ENCODE results near the gene SLX4.

DNA sequence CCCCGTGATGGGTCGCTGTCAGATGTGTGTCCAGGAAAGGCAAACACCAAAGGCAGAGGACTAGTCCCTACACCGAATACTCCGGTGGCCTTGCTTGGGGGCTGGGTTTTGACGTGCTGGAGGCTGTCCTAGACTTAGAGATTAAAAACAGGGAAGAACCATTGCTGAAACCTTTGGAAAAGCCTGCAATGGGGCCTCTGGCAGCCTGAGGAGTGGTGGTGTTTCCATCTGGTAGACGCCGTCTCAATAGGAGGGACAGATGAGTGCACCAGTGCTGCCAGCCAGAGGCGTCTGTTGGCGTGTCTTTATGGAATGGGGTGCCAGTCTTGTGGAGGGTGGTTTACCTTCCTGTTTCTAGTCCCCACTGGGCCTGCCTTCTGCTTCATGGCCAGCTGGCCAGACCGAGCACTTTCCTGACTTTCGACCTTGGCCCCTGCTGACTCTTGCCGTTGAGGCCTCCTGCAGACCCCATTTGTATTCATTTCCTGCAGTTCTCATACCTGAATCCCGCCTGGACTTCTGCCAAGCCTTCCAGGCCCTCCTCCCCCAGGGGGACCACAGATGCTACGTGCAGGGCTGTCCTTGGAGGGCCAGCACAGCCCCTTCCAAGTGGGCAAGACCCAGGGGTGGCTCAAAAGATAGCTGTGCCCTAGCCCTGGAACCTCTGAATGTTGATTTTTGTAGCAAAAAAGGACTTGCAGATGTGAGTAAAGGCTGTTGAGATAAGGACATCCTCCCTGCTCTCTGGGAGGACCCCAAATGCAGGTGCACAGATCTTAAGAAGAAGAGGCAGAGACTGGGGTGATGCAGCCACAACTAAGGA is 41.2 kb upstream of the SLX4 start:
- TF ChIP-seq EZH2 (IDR thresholded peaks at IDR 0.05; ENCODE audit: insufficient read depth, poor library complexity, severe bottlenecking) (no peak), EZH2phosphoT487 (IDR thresholded peaks at IDR 0.05; ENCODE audit: insufficient read depth, low read depth) (no peak)

All from GM23248 (cell line).